Lower lobe of right lung (tissue), 2 donors: Measurements from ENCODE around the gene HDHD2. TPM values are rescaled to one million over a fixed set of nuclear protein-coding genes. Genes with fewer than 3 reads are reported as not detected.

Experiments used
- ATAC-seq, 2 donors: fragments of 200-7000 bp; cut with Tn5 transposase; one replicate each; pipeline ENCODE4 v1.9.1; 2020 to 2022; ENCODE audit warnings: mild to moderate bottlenecking in 2 of 2, moderate library complexity in 2 of 2
- DNase-seq: peaks from one replicate; pipeline ENCODE4 v3.0.0-alpha.2; 2020
- H3K27ac ChIP-seq: fragments of 200-600 bp; one replicate; pipeline ENCODE4 v1.8.0; 2022
- H3K27me3 ChIP-seq: fragments of 200-600 bp; one replicate; pipeline ENCODE4 v1.8.0; 2022; ENCODE audit warnings: low read depth
- H3K36me3 ChIP-seq: fragments of 200-600 bp; one replicate; pipeline ENCODE4 v1.8.0; 2022; ENCODE audit warnings: mild to moderate bottlenecking
- H3K4me1 ChIP-seq: fragments of 200-600 bp; one replicate; pipeline ENCODE4 v1.8.0; 2022
- H3K4me3 ChIP-seq: fragments of 200-600 bp; one replicate; pipeline ENCODE4 v1.8.0; 2022; ENCODE audit warnings: mild to moderate bottlenecking
- H3K9me3 ChIP-seq: fragments of 200-600 bp; one replicate; pipeline ENCODE4 v1.8.0; 2022
- CTCF ChIP-seq: fragments of 200-600 bp; IDR thresholded peaks from one replicate; pipeline ENCODE4 v1.8.0; 2022; ENCODE audit warnings: antibody characterized with exemption, mild to moderate bottlenecking
- intact Hi-C: fragments of 100-400 bp; cut with DNase I; formaldehyde crosslinking; loops from one replicate; pipeline ENCODE4 v1.11.0; 2022
- total RNA-seq: library from RNA; stranded (reverse); fragmentation: NEBNext Ultra II Directional; extraction: Animal tissue kit (Norgen Biotek cat#: 25700); gene quantifications from one replicate; pipeline ENCODE4 v1.2.1, GENCODE V29; 2021
- donor health status: DM: no; HTN: yes; CAD: no; lungs with severe emphysema.

HDHD2 gene
- total RNA-seq, 1 donor from 2014 or later = 37.7 TPM

GRCh38 chr18:47100212-47100831, 50.0 kb downstream of the HDHD2 start:
- Histone ChIP-seq H3K4me1 (no peaks in the 10 kb centered on the region), H3K27me3 (no peaks in the 10 kb centered on the region), H3K9me3 (no peaks in the 10 kb centered on the region), H3K27ac (no peak overlapping the region), H3K4me3 (no peak overlapping the region), H3K36me3 (peaks cover 17% of the 10 kb centered on the region)
- DNase-seq = no peak
- ATAC-seq = peak; percentile 76 to 79
- intact Hi-C loops = loop anchor here (5.0 kb wide), 1 partner anchor 107 kb away; no protein-coding TSS in a partner anchor
- peak; percentile 75 for TF ChIP-seq CTCF

DNA sequence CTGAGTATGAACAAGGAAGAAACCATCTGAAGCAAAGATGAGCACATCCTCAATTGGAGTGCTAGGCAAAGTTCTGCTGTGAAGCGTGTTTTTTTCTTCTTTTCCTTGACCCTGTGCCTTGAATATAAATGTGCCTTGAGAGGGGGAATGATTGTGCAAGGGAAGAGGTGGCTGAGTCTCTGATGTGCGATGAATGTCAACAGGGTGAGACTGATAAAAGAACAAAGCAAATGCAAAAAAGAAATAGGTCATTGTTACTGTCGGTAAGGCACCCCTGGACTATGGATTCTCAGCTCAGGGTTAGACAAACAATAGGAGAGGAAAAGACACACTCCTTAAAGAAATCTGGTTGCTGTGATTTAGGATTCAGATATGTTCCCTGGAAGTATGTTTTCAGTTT, 54.5 kb downstream of the HDHD2 start:
- H3K27me3 ChIP-seq = no peaks in the 10 kb centered on the region
- DNase-seq = no peak
- no peak overlapping the region for H3K4me3 ChIP-seq
- H3K27ac ChIP-seq = no peak overlapping the region
- no peaks in the 10 kb centered on the region for H3K36me3 ChIP-seq
- no peak for ATAC-seq
- no peaks in the 10 kb centered on the region for H3K9me3 ChIP-seq
- intact Hi-C loops = no loop called here
- H3K4me1 ChIP-seq = no peaks in the 10 kb centered on the region
- no peak for TF ChIP-seq CTCF

DNA sequence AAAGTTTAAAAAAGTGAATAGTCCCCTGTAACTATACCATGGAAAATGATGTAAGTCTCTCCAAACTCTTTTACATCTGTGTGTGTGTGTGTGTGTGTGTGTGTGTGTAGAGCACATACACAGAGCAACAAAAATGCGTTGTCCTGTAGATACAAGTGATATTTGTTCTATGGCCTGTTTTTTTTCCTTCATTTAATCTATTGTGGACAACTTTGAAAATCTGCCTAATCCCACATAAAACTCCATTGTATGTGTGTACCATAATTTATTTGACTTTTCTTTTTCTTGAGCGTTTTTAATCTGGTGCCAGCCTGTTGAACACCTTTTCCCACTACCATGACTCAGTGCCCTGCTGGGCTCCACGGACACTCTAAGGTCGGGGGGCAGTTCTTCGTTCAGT, 62.6 kb downstream of the HDHD2 start:
- no peak for ATAC-seq
- Histone ChIP-seq H3K4me1 (no peaks in the 10 kb centered on the region), H3K27ac (no peak overlapping the region), H3K36me3 (no peaks in the 10 kb centered on the region), H3K27me3 (no peaks in the 10 kb centered on the region), H3K9me3 (no peaks in the 10 kb centered on the region), H3K4me3 (no peak overlapping the region)
- DNase-seq = no peak
- intact Hi-C loops = no loop called here
- TF ChIP-seq CTCF = no peak

DNA sequence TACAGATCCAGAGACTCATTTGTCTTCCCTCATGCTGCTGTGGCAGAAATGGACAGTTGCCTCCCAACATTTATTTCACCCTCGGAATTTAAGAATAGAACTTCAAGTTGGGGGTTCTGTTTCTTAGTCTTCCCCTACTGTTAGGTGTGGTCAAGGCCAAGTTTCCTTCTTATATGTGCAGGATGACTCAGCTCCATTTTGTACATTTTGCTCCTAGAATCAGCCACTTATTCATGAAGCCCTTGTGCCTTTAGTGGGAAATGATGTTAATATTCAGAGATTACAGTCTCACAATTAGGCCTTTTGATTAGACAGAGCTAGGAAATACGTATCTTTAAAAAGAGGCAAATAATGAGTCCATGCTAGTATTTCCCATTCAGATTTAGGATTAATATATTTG, 68.7 kb downstream of the HDHD2 start:
- no peak overlapping the region for H3K27ac ChIP-seq
- H3K36me3 ChIP-seq = no peaks in the 10 kb centered on the region
- DNase-seq = no peak
- ATAC-seq = no peak
- H3K9me3 ChIP-seq = no peaks in the 10 kb centered on the region
- TF ChIP-seq CTCF = no peak
- intact Hi-C loops = no loop called here
- no peaks in the 10 kb centered on the region for H3K4me1 ChIP-seq
- H3K27me3 ChIP-seq = no peaks in the 10 kb centered on the region
- H3K4me3 ChIP-seq = no peak overlapping the region

DNA sequence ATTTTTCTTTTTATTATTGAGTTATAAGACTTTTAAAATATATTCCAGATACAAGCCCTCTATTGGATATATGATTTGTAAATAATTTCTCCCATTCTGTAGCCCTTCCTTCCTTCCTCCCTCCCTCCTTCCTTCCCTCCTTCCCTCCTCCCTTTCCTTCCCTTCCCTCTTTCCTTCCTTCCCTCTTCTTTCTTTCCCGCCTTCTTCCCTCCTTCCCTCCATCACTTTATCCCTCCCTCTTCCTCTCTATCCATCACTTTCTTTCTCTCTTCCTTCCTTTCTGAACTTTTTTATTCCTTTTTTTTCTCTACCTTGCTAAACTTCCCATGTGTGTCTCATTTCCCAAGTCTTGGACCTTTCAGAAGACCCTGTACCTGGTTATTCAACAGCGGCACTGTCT, 69.4 kb downstream of the HDHD2 start:
- Histone ChIP-seq H3K4me3 (no peak overlapping the region), H3K27ac (no peak overlapping the region), H3K36me3 (no peaks in the 10 kb centered on the region), H3K27me3 (no peaks in the 10 kb centered on the region), H3K4me1 (no peaks in the 10 kb centered on the region), H3K9me3 (no peaks in the 10 kb centered on the region)
- DNase-seq (no peak), ATAC-seq (no peak)
- intact Hi-C loops = no loop called here
- no peak for TF ChIP-seq CTCF

DNA sequence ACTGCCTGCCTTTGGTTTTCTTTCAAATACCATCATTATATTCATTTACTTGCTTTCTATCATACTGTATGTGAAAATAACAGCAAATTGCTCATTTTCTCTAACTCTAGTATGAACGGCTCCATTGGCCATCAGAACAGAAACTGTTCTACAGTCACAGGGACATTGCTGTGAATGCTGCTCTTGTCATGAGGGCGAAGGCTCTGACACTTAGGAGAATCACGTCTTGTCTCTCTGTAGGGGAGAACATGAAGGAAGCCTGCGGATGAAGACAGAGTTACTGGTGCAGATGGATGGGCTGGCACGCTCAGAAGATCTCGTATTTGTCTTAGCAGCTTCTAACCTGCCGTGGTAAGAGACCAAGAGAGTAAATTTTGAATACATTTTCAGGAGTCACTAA, 73.2 kb downstream of the HDHD2 start:
- intact Hi-C loops = no loop called here
- Histone ChIP-seq H3K36me3 (no peaks in the 10 kb centered on the region), H3K4me3 (no peak overlapping the region), H3K4me1 (no peaks in the 10 kb centered on the region), H3K27me3 (no peaks in the 10 kb centered on the region), H3K27ac (no peak overlapping the region), H3K9me3 (no peaks in the 10 kb centered on the region)
- DNase-seq (no peak), ATAC-seq (no peak)
- TF ChIP-seq CTCF = no peak
